ENCODE results near the gene LEKR1.

DNA sequence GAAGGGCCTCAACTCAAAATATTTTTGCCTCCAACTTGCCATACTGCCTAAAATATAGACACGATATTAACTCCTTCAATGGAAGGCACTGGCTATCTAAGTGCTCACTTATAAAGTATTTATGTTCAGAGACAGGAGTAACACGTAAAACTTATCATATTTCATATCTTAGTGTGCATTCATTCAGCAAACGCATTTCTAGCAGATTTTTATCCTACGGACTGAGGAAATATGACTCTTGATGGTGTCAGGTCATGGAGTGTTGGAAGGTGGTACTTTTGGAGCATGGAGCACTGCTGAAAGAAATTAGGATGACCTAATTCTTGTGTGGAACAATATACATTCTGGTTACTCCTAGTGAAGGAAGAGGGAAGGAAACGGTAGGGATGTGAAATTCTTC lies 43.8 kb upstream of the LEKR1 start:
- peak; percentile 6 for TF ChIP-seq POLR2A (IDR thresholded peaks at IDR 0.05; ENCODE audit: low read length)
- TF ChIP-seq GATA1 (IDR thresholded peaks at IDR 0.05; ENCODE audit: low read depth, low read length), result no peak

All from erythroblast (primary cell).